SW480 (cell line): ENCODE data around the gene CCDC201.
A peak's percentile ranks its signal among the peaks of the same experiment; 100 is the strongest.
"Not testable (repeated sequence)": the region's sequence is repeated elsewhere in the genome, so short reads cannot be mapped to it uniquely, and the experiment has no call there.

Experiments used
- DNase-seq: peaks from one replicate; pipeline ENCODE4 v3.0.0-alpha.2; 2016; ENCODE audit warnings: low spot score

Gene CCDC201

GRCh38 chr7:45874408-45875131, 1.7 kb upstream of the CCDC201 start:
- no peak for DNase-seq

- DNase-seq: no peak
Observed at GRCh38 chr7:45873355-45873754, 473 bp upstream of the CCDC201 start.

GRCh38 chr7:45872116-45873034, 507 bp downstream of the CCDC201 start:
- peak; percentile 56 for DNase-seq

GRCh38 chr7:45869426-45869825, 3.5 kb downstream of the CCDC201 start:
- no peak for DNase-seq

- no peak for DNase-seq
Observed at GRCh38 chr7:45867471-45867870, 5.4 kb downstream of the CCDC201 start.

- DNase-seq: no peak
Observed at GRCh38 chr7:45865594-45866410, 7.1 kb downstream of the CCDC201 start.

DNA sequence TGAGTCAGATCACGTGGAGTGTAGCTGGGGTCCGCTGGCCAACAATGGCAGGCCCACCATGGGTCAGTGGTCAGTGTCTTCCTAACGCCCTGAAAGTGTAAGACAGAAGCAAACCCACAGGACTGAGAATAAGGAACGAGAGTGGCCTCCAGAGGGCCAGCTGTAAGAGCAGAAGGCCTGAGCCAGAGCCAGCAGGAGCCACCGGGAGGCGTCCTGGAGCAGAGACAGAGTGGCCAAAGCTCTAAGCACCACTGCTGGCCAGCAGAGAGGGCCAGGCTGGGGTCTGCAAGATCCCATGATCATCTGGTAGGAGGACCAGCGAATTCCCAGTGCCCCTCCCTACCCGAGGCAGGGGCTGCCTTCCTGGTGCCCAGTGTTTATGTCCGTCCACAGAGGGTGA, 9.2 kb downstream of the CCDC201 start:
- no peak for DNase-seq

DNA sequence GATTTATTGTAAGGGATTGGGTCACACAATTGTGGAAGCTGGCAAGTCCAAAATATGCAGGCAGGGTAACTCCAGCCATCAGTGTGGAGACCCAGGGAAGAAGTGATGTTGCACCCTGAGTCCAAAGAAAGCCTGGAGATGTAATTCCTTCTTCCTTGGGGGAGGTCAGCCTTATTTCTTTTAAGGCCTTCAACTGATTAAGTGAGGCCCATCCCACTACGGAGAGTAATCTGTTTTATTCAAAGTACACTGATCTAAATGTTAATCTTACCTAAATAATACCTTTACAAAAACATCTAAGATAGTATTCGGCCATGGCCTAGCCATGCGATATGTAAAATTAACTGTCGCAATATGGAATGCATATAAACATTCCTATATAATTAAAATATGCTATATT, 16.0 kb downstream of the CCDC201 start:
- DNase-seq: not testable (repeated sequence)

GRCh38 chr7:45855680-45856079, 17.2 kb downstream of the CCDC201 start:
- DNase-seq: not testable (repeated sequence)

DNA sequence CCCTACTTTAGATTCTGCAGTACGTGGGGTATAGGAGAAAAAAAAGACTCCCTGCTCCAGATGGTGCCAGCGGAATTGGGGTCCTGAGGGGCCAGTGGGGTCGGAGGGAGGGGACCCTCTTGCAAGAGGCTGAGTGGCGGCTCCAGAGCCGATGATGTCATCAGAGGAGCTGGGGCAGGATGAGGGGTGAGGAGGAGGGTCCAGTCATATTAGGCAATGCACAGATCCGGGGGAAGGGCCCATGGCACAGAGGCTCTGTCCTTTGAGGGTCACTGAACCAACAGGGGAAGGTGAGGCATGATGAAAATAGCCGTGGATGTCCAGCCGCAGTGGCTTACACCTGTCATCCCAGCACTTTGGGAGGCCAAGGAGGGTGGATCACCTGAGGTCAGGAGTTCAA, 19.4 kb downstream of the CCDC201 start:
- DNase-seq: not testable (repeated sequence)

GRCh38 chr7:45852984-45853383, 19.9 kb downstream of the CCDC201 start:
- DNase-seq: not testable (repeated sequence)

DNA sequence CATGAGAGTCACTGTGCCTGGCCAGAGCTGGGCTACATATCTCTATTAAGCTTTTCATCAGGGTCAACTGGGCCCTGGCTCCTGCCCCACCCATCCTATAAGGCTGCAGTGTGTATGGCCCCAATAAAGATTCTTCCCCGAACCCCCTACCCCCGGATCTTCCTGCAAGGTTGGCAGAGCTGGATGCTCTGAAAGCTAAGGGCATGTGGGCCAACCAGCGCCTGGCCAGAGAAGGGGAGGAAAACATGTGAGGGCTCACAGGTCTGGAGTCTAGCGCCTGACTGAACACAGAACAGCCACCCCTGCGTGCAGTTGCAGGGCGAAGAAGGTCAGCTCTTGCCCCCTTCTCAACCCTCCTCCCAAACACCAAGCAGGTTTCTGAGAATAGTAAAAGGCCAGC, 24.1 kb downstream of the CCDC201 start:
- not testable (repeated sequence) for DNase-seq

- not testable (repeated sequence) for DNase-seq
Observed at GRCh38 chr7:45846536-45846935, 26.3 kb downstream of the CCDC201 start.

GRCh38 chr7:45841926-45842717, 30.8 kb downstream of the CCDC201 start:
- not testable (repeated sequence) for DNase-seq

GRCh38 chr7:45838852-45839251, 34.0 kb downstream of the CCDC201 start:
- not testable (repeated sequence) for DNase-seq

DNA sequence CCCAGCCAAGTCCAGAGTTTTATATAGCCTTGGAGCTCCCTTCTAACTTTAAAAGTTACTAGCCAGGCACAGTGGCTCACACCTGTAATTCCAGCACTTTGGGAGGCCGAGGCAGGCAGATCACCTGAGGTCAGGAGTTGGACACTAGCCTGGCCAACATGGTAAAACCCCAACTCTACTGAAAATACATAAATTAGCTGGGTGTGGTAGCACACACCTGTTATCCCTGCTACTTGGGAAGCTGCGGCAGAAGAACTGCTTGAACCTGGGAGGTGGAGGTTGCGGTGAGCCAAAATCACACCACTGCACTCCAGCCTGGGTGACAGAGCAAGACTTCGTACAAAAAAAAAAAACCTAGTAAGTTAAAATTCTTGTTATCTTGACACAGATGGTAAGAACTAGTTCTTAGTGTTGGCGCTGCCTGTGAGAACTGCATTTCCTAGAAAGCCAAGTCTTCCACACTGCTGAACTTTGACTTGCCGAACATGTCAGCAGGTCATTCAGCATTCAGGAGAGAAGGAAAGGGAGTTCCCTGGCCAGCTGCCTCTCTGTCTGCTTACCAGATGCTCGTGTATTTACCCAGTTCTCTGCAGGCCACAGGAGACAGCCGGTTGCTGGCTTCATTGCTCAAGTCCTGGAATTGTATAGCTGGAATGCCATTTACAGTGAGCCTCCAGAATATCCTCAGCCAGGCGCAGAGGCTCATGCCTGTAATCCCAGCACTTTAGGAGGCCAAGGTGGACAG, 40.3 kb downstream of the CCDC201 start:
- DNase-seq: not testable (repeated sequence)

DNA sequence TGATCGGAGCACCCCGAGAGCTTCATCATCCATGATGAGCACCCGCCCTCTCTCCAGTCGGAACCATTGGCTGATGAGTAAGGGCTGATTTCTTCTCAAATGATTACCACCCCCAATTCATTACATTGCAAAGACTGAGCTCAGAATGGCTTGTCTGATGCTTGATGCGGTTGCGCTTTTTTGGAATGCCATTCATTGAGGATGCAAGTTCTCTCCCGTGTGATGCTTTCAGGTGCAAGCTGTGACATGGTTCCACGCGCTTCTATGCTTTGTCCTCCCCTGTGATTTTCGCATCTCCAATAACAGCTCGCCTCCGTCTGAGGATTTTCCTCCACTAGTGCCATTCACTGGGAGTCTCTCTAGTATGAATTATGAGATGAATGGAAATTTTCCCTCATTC, 43.0 kb downstream of the CCDC201 start:
- not testable (repeated sequence) for DNase-seq

- DNase-seq: not testable (repeated sequence)
Observed at GRCh38 chr7:45827731-45828130, 45.2 kb downstream of the CCDC201 start.

- DNase-seq: not testable (repeated sequence)
Observed at GRCh38 chr7:45826550-45826949, 46.3 kb downstream of the CCDC201 start.

DNA sequence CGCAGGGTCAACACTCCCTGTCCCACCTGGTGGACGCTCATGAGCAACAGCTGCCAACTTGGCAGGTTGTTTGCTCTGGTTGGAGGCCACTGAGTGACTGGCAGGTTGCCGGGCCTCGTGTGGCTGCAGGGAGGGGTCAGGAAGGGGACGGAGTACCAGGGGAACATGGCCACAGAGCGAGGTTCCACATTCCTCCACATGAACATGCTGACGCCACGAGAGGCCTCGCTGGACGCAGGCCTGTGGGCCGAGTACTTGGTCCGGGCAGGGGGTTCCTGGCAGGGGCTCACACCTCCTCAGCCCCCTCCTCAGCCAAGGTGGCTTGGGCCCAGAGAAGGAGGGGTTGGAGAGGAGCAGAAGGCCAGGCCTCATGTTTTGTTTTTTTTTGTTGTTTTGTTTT, 54.1 kb downstream of the CCDC201 start:
- DNase-seq: not testable (repeated sequence)

GRCh38 chr7:45817913-45818312, 55.0 kb downstream of the CCDC201 start:
- DNase-seq: not testable (repeated sequence)
